Left kidney (tissue), 8 donors: ENCODE measurements around the gene GRPR. TPM values are rescaled to one million over a fixed set of nuclear protein-coding genes. Genes with fewer than 3 reads are reported as not detected.

Experiments used
- DNase-seq: peaks from one replicate; pipeline ENCODE4 v3.0.0-alpha.2; 2013
- long read RNA-seq, 8 donors: transcript quantifications; one replicate each; lab custom pipeline, GENCODE V29; 2026
- polyA plus RNA-seq: library from polyadenylated mRNA; unstranded; fragments of 120-200 nt; gene quantifications from one replicate; pipeline ENCODE4 v1.2.1, GENCODE V29; 2013; ENCODE audit not compliant: insufficient read length

Gene GRPR
- polyA plus RNA-seq: 0.50 TPM
- long read RNA-seq, donor 1: 0 reads
- long read RNA-seq, donor 2: 0 reads
- long read RNA-seq, donor 3: 0 reads
- long read RNA-seq, donor 4: 0 reads
- long read RNA-seq, donor 5: 0 reads
- long read RNA-seq, donor 6: 0 reads
- long read RNA-seq, donor 7: 0 reads
- long read RNA-seq, donor 8: 0 reads

DNA sequence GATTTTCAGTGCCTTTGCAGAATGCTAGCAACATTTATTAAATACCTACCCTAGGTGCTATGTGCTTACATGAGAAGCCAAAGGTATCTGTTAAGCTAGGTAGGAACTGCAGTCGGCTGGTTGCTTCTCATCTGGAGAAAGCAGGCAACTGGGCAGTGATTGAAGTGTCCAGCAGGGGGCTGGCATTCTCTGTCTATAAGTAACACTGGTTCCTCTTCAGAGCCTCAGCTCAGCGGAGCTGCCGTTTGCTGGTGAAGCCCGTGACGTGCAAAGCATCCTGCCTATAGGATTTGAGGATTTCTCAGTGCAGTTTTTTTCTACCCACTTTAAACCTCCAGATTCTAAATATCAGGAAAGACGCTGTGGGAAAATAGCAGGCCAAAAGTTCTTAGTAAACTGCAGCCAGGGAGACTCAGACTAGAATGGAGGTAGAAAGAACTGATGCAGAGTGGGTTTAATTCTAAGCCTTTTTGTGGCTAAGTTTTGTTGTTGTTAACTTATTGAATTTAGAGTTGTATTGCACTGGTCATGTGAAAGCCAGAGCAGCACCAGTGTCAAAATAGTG lies at the start of gene GRPR:
Gene GRPR (plus strand): TSS at position 344 of the 565 bp plus-strand sequence. CDS start 389 bp downstream, outside the sequence.
- peak; percentile 72 for DNase-seq

DNA sequence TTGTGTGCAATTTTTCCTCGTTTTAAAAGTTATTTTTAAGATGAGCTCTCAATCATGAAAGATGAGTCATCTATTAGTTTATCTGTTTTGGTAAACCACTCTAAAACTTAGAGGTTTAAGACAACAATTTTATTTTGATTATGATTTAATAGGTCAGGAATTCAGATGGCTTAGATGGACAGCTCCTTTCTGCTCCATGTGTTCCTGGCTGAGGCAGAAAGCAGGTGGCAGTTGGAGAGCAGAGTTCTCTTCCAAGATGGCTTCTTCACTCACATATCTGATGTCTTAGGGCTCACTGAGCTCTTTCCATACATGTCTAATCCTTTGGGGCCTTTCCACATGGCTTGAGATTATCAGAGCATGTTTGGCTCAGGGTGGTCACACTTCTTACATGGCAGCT lies 48.3 kb upstream of the GRPR start:
- DNase-seq: no peak

DNA sequence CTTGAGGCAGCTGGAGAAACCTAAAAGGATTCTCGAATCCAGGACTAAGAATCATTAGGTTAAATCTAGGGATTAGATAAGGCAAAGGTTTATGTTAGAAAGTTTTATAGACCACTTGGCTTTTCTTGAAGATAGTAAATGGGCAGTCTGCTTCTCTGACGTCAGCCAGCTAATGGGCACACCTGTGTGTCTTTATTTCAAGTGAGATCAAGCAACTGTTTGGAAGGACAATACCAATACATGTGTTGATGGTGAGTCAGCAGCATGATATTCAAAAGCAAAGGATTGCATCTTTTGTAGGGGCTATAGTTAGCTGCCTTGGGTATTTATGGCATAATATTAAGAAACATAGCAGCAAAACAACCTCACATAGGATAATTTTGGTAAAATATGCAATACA lies 46.5 kb upstream of the GRPR start:
- DNase-seq: no peak

DNA sequence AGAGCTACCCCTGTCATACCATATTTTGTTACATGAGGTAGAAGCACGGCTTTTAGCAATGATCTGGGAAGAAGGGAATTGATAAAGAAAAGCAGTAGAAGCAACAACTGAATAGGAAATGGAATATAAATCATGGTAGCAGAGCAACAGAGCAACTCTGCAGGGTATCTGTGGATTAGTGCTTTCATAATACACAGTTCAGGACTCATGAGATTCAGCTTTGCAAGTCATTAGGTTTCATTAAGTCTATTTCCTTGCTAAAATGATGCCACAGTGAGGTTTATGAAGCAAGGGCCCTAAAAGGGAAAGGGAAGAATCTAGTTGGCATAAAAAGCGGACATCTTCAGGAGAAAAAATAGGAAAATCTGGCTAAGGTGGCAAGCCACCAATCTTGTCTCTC lies 45.6 kb upstream of the GRPR start:
- no peak for DNase-seq

DNA sequence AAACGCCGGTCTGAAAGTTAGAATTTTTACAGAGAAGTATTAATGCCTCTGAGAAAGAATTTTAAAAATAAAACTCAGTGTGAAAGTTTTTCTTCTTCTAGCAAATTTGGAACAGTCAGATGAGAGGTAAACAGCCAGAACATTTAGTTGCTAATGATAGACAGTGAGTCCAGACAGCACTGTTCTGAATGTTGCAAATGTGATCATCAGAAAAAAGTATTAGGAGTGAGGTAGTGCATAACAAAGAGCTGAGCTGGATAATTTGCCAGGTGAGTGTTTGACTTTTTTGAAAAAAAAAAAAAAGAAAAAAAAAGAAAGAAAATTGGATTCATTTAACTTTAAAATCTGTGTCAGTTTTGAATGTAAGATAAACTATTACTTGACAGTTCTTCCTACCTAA lies 42.0 kb upstream of the GRPR start:
- DNase-seq: no peak

DNA sequence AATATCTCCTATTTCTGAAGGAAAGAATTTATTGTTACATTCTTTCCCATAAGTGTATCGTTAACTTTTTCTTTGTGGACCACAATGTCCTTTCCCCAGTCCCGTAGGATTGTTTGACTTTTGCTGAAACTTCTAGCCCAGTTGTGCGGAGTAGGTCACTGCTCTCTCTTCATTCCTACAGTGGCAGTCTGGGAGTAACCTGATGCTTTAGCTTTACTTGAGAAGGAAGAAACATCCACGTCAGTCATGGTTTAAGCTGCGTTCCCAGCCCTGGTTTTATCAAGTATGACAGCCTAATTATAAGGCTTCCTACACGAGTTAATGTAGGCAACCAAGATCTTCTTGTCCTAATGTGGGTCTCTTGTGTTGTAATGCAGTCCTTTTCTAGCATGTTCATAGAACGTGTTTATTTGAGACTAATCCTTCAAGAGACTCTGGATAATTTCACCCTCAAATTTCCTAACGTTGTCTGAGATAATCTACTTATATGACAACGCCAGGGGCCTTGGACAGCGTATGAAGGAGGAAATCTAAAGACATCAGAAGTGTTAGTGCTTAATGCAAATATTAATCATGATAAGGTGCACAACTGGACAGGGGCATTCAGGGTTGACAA lies 40.8 kb upstream of the GRPR start:
- no peak for DNase-seq

DNA sequence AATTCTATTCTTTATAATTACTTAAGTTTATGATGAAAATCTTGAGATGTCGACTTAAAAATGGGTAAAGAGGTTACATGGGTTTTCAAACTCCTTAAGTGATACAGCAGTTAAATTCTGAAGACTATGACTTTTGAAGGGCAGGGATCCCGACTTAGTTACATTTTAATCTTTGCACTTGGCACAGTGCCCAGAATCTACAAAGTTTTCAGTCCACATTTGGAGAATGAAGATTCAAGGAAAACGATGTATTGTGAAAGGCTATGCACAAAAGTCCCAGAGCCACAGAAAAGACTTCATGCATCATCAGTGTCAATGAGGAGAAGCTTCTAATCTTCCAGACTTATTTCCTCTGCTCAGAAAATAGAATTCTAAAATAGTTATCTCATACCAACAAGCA lies 36.3 kb upstream of the GRPR start:
- peak; percentile 17 for DNase-seq

DNA sequence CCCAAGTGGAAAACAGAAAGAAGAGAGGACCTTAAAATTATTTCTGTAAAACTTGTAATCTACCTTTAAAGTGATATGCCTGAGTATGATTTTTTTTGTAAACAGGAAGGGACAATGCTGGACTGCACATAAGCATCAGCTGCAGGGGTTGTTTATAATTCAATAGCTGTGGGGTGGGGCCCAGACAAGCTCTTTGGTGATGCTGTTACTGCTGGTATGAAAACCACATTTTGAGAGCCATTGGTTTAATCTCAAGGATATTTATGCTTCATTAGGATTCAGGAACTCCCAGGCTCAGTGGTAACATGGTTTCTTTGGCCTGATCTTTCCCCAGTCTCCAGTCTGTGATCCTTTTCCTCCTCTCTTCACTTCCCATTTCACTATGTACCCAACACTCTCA lies 34.3 kb upstream of the GRPR start:
- no peak for DNase-seq

DNA sequence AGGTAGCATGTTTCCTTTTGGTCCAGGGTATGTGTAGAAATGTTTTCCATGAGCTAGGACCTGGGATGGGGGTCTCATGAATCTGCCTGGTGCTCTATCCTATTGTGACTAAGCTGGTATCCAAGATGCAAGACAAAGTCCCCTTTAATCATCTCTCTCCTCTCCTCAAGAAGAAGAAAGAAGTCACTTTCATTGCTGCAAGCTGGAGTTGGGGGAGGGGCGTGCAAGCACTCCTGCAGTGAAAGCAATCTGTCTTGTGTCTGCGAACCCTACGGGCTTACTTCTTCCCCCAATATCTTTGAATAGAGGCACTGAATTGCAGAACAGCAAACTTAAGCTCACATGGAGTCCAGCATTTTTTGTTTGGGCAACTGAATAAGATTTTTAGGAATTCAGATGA lies 27.2 kb upstream of the GRPR start:
- no peak for DNase-seq

DNA sequence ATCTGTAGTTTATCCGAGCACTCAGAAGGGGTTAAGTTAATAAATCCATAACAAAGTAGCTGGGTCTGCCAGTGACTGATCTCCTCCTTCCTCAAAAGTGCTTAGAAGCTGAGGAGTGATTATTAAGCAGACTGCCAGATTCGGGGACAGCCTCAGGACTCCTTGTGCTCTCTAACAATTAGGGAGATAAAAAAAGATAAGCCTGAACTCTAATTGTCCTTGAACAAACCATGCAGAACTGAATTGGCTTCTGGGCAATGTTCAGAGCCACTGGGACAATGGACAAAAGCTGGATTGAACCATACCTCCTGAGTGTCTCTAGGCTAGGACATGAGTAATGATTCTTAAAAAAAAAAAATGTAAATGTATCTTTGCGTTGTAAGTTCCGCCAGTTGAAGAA lies 22.7 kb upstream of the GRPR start:
- DNase-seq: no peak

DNA sequence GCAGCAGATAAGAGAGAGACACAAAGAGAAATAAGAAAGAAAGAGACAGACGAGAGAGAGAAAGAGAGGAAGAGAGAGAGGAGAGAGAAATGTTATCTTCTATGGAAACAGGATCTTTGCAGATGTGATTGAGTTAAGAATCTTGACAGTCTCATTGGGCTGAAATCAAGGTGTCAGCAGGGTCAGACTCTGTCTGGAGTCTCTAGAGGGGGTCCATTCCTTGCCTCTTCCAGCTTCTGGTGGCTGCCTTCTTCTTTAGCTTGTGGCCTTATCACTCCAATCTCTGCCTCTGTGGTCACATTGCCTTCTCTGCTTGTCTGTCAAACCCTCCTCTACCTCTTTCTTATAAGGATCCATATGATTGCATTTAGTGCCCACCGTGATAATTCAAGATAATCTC lies 21.8 kb upstream of the GRPR start:
- DNase-seq: no peak

DNA sequence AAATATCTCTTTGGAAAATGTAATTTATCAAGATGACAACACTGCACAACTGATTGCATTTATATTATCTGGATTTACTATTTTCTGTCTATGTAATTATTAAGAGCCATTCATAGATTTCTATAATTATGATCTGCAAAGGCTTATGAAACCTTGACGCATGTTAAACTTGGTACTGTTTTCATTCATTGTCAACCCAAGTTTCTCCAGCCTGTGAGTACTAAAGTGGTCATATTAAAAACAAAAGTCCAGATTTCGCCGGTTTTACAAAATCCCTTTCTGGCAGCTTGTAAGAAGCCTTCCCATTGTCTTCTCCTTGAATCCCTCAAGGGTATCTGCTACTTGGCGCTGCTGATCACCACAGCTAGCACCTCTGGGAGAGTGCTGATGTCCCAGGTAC lies 19.7 kb upstream of the GRPR start:
- no peak for DNase-seq

DNA sequence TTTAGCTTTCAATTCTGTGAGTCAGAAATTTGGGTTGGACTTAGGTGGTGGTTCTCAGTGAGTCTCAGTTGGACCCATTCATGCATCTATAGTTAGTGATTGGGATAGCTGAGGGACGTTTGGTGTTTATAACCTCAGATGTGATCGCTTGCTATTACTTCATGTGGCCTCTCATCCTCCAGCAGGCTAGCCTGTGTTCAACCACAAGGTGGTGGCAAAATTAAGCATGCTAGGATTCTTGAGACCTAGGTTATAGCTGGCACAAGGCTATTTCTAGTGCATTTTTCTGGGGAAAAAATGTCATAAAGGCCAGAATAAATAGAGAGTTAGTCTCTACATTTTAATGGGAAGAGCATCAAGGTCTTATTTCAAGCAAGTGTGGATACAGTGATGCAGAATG lies 10.9 kb upstream of the GRPR start:
- DNase-seq: no peak

DNA sequence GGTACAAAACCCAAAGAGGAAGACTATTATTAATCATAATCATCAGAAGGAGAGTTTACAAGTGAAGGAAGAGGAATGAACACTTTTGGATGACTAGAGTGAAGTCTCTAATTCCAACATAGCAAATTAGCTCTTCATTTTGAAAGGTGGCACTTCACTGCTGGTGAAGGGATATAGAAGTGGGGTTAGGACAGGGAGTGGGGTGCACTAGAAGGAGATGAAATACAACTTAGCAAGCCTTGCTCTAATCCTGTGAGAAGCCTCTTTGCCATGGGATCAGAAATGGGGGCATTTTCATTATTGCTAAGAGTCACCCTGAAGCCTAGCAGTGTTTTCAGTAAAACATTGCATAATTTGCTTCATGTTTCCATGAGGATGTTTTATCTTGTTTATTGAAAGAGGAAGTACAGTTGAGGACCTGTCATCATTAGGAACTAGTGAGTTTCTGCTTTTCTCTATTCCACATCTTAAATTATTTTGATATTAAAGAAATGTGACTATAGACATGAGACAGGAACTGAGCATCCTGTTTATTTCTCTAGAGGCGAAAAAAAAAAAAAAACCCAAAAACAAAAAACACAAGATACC lies 9.3 kb upstream of the GRPR start:
- DNase-seq: no peak

DNA sequence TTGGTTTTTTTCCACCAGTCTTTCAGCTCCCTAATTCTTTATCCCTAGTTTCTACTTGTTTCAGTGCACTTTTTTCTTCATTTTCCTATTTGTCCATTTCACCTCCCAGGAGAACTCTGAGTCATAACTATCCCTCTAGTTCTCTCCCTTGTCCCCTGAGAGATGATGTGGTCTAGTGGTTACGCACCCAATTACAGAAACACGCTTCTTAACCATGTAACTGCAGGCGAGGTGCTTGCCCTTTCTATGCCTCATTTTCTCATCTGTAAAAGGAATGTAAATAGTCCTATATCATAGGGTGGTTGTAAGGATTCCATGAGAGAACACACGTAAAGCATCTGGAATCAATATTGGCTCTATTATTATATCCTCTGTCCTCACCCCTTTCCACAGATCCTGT lies 8.8 kb upstream of the GRPR start:
- DNase-seq: no peak

DNA sequence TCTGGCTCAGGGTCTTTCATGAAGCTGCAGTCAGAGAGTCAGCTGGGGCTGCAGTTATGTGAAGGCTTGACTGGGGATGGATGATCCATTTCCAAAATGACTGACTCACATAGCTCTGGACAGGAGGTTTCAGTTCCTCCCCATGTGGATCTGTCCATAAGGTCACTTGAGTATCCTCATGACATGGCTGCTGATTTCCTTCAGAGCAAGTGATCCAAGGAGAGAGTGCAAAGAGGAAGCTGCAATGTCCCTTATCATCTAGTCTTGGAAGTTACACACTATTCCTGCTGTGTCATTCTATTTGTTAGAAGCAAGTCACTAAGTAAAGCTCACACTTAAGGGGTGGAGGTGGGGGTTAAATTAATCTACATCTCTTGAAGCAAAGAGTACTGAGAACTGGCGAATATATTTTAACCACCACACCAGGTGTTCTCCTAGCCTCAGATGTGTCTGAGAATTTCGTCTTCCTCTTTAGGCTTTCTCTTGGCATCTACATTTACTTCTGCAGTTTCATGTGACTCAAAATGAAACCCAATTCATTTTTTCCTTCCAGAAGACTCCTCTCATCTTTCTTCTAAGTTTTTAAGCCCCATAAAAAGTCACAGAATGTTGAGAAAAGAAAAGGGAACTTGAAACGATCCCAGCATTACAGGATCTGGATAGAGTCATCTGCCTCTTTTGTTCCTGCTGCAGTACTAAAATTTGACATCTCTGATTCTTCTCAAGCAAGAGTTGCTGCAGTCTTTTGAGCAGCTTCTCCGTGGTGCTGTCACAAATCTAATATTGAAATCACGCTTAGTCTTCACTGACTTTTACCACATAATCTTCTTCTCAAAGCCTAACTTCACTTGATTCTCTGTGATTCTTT lies 3.8 kb upstream of the GRPR start:
- DNase-seq: no peak

DNA sequence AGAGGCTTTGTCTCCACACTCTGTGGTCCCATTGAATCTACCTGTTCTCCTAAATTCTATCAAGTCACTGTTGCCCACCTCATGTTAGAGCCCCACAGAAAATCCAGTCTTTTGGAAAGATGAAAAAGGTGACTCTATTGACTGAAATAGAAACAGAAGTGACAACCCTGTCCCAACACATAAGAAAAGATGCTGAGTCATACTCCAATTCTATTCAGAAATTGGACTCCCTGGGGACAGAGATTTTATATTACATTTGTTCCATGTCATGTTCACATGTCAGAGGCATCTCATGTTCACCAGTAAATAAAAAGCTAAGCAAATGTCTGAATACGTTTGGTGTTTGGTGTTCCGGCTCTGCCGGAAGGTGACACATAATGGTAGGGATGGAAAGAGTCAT lies 2.9 kb upstream of the GRPR start:
- DNase-seq: no peak

DNA sequence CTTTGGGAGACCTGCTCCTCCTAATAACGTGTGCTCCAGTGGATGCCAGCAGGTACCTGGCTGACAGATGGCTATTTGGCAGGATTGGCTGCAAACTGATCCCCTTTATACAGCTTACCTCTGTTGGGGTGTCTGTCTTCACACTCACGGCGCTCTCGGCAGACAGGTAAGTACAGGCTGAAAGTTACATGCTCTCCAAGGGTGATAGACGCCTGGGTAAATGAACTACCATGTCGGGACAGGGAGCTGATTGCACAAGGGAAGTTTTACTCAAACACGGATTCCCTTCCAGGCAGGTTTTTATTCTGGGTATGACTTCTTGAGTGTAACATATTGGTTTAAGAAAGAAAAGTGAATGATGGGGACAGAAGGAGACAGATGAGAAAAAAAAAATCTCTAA lies 836 bp downstream of the GRPR start:
- DNase-seq: no peak

DNA sequence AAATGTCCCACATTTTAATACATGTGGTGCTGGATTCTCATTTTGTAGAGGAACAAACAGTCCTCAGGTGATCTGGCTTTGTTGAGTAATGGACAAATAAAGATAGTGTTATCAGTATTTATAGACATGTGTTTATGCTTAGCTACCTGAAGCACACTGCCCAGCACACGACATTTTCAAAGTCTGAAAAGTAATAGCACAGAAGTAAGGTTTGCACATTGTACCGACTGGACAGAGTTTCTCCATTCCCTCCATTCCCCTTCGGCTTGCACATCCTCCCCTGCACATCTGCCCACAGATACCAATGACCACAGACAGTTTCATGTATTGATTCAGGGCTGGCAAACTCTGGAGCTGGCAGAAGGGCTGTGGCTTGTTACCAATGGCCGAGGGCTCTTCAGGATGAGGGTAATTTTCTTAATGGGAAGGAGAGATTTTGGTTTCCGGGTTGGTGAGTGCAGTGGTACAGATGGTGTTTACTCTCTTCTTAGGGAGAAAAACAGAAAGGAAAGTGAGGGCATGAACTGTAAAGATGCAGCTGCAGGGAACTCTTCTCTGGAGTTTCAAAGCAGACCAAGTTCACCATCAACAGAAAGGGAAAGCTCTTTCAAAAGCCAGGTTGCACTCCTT lies 2.3 kb downstream of the GRPR start:
- DNase-seq: no peak

DNA sequence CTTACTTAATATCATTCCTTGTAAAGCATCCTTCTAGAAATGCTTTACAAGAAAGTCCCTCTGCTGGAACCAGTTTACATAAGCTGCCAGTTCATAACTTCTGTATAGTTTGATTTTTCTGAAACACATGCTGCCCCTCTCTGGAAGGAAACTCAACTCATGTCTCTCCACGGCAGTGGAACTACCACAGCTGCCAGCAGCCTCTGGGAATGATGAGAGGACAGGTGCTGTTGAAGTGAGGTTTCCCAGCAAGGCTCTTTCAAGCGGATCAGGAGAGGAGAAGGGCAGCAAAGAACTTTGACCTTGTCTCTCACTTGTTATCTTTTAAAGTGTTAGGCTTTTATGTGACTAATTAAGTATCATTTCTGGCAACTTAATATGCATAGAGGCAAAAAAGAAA lies 7.3 kb downstream of the GRPR start:
- no peak for DNase-seq

DNA sequence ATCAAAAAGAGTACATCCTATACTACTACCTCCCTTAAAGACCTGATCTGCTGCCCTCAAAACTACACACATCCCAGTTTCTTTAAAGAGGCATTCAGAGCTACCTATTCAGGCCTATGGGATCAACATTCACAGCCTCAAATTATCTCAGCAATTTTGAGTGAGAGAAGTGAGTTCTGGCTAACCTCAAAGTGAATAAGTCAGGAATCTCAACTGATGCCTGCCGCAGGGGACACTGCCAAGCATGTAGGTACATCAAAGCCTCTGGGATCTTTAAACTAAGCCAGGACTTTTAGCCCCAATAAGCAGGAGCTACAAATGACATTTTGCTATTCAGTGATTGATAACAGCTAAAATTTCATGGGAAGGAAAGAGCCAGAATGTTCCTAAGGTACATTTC lies 11.6 kb downstream of the GRPR start:
- DNase-seq: no peak

DNA sequence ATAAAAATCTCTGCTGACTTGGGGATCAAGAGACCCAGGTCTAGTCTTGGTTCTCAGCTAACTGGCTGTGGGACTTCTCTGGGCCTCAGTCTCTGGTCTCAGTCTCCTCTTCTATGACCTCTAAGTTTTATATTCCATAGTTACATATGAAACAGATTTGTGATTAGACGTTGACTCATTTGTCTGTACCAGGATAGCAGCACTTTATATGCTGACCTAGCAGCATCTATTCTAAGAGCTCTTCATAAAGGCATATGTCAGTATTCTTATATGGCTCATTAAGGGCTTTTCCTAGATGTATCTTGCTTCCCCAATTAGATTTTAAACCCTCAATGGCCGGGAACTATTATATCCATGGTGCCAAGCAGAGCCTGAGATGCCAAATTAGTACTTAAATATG lies 12.7 kb downstream of the GRPR start:
- DNase-seq: no peak
